GM12878 (cell line): ENCODE data around the gene CD48. TPM values are rescaled to one million over a fixed set of nuclear protein-coding genes. Genes with fewer than 3 reads are reported as not detected.

Source experiments
- ATAC-seq: fragments of 200-7000 bp; cut with Tn5 transposase; 3 replicates; pipeline ENCODE4 v1.9.1; 2020; ENCODE audit warnings: mild to moderate bottlenecking, moderate library complexity
- BruUV-seq: library from RNA; stranded (reverse); fragments of 400-500 nt; replicated peaks from 2 replicates; lab custom pipeline; 2021; lab: Mats Ljungman, UMichigan
- CTCF ChIA-PET: fragments of 300-600 bp; sonication (Branson Sonifier 250); formaldehyde crosslinking; extraction: SDS; loops from one replicate; lab custom pipeline; 2021; ENCODE audit warnings: inconsistent platforms; lab: Yijun Ruan, JAX
- POLR2A ChIA-PET: fragments of 350-600 bp; formaldehyde crosslinking; extraction: SDS; loops from one replicate; lab custom pipeline; 2021; ENCODE audit warnings: inconsistent platforms; lab: Charles Lee
- RAD21 ChIA-PET: fragments of 300-600 bp; sonication (Branson Sonifier 250); formaldehyde crosslinking; loops from one replicate; lab custom pipeline; 2023; ENCODE audit warnings: antibody characterized with exemption; ENCODE audit not compliant: unreplicated experiment; lab: Charles Lee
- SMC1A ChIA-PET: fragments of 300-600 bp; sonication (Branson Sonifier 250); formaldehyde crosslinking; loops from one replicate; lab custom pipeline; 2023; ENCODE audit not compliant: unreplicated experiment, uncharacterized antibody; lab: Charles Lee
- DNase-seq: peaks from one replicate; pipeline ENCODE4 v3.0.0-alpha.2; 2011; ENCODE audit warnings: low read depth, low spot score
- FAIRE-seq: peaks from 3 replicates; lab custom pipeline; 2011; peaks lifted over from hg19 to GRCh38; lab: Jason Lieb, UNC
- H2AFZ ChIP-seq: 2 replicates; pipeline ENCODE4 v1.6.0; 2011; ENCODE audit warnings: low read depth, low read length, control low read depth; ENCODE audit not compliant: control insufficient read depth
- H3K27ac ChIP-seq: 2 replicates; pipeline ENCODE4 v1.5.1; 2011; ENCODE audit warnings: control low read depth; ENCODE audit not compliant: control insufficient read depth, insufficient read depth
- H3K27me3 ChIP-seq, 2 experiments: replicated peaks in 1 of 2; 2 replicates each; pipeline versions ENCODE4 v1.6.0 to v1.6.1; 2011; ENCODE audit warnings: low read length in 1 of 2; ENCODE audit not compliant: control insufficient read depth in 2 of 2, insufficient read depth in 2 of 2
- H3K36me3 ChIP-seq, 2 experiments: 2 replicates each; pipeline ENCODE4 v1.5.1; 2011; ENCODE audit warnings: low read length in 1 of 2; ENCODE audit not compliant: control insufficient read depth in 2 of 2, insufficient read depth in 2 of 2
- H3K4me1 ChIP-seq: 2 replicates; pipeline ENCODE4 v1.6.1; 2011; ENCODE audit warnings: mild to moderate bottlenecking, low read length, moderate library complexity, mixed read lengths; ENCODE audit not compliant: control insufficient read depth, insufficient read depth
- H3K4me2 ChIP-seq: 2 replicates; pipeline ENCODE4 v1.6.0; 2011; ENCODE audit warnings: control low read depth; ENCODE audit not compliant: control insufficient read depth, insufficient read depth
- H3K4me3 ChIP-seq: fragments of 200-600 bp; sonication (generic); 2 replicates; pipeline ENCODE4 v1.5.1; 2016
- H3K79me2 ChIP-seq: 2 replicates; pipeline ENCODE4 v1.6.0; 2011; ENCODE audit warnings: low read length; ENCODE audit not compliant: control insufficient read depth, insufficient read depth
- H3K9ac ChIP-seq: 2 replicates; pipeline ENCODE4 v1.8.0; 2011; ENCODE audit warnings: low read length, control low read depth, mixed read lengths; ENCODE audit not compliant: control insufficient read depth, insufficient read depth
- H3K9me3 ChIP-seq: replicated peaks from 3 replicates; pipeline ENCODE4 v1.5.1; 2011; ENCODE audit warnings: mild to moderate bottlenecking, low read length; ENCODE audit not compliant: control insufficient read depth, insufficient read depth
- H4K20me1 ChIP-seq: 2 replicates; pipeline ENCODE4 v1.6.0; 2011; ENCODE audit not compliant: control insufficient read depth, insufficient read depth
- ASH2L ChIP-seq: fragments of 300-600, 200-600 bp; sonication (generic); IDR thresholded peaks from 2 replicates; pipeline ENCODE4 v1.6.1; 2017; ENCODE audit warnings: low read depth, mild to moderate bottlenecking, borderline replicate concordance
- BCL3 ChIP-seq: IDR thresholded peaks from 2 replicates; pipeline ENCODE4 v1.6.1; 2011; ENCODE audit warnings: borderline replicate concordance, low read depth, mild to moderate bottlenecking, moderate library complexity, low read length; ENCODE audit not compliant: insufficient read depth, poor library complexity, severe bottlenecking
- ETV6 ChIP-seq, 2 experiments: fragments of 450-650 bp in 1 of 2; IDR thresholded peaks in 1 of 2; conservative IDR thresholded peaks in 1 of 2; 2 replicates each; pipeline ENCODE4 v1.6.1; 2014; ENCODE audit warnings: antibody characterized with exemption in 1 of 2, borderline replicate concordance in 1 of 2, low read depth in 1 of 2, mild to moderate bottlenecking in 1 of 2, moderate library complexity in 1 of 2
- EZH2 ChIP-seq: IDR thresholded peaks from 2 replicates; pipeline ENCODE4 v1.6.1; 2012; ENCODE audit warnings: low read depth, mild to moderate bottlenecking, control low read depth, inconsistent platforms, low read length, borderline replicate concordance; ENCODE audit not compliant: control insufficient read depth
- IKZF1 ChIP-seq: fragments of 450-650 bp; conservative IDR thresholded peaks from 2 replicates; pipeline ENCODE4 v1.6.1; 2017; ENCODE audit warnings: antibody characterized with exemption, mild to moderate bottlenecking
- NFXL1 ChIP-seq: fragments of 450-650 bp; IDR thresholded peaks from 2 replicates; pipeline ENCODE4 v1.6.1; 2017; ENCODE audit warnings: antibody characterized with exemption, mild to moderate bottlenecking, borderline replicate concordance
- NR2C1 ChIP-seq: fragments of 450-650 bp; IDR thresholded peaks from 2 replicates; pipeline ENCODE4 v1.6.1; 2017; ENCODE audit warnings: antibody characterized with exemption, mild to moderate bottlenecking, moderate library complexity
- POLR2A ChIP-seq: IDR thresholded peaks from 2 replicates; pipeline ENCODE4 v1.6.1; 2011; ENCODE audit warnings: low read depth, mild to moderate bottlenecking, low read length
- POLR2AphosphoS2 ChIP-seq: IDR thresholded peaks from 2 replicates; pipeline ENCODE4 v1.6.1; 2011; ENCODE audit warnings: low read depth, mild to moderate bottlenecking, low read length, improper control_type of control experiment, moderate library complexity
- POLR2AphosphoS5 ChIP-seq: IDR thresholded peaks from 2 replicates; pipeline ENCODE4 v1.6.1; 2011; ENCODE audit warnings: mild to moderate bottlenecking, low read length, inconsistent platforms
- in situ Hi-C: fragments of 300-500 bp; cut with MboI; formaldehyde crosslinking; loops from 9 replicates; pipeline ENCODE4 v1.14.3; 2018; ENCODE audit warnings: mixed read lengths
- intact Hi-C: fragments of 100-400 bp; cut with micrococcal nuclease; formaldehyde crosslinking; loops from one replicate; pipeline ENCODE4 v1.14.2; 2022; ENCODE audit not compliant: unreplicated experiment
- polyA plus RNA-seq, 11 experiments: library from polyadenylated mRNA; depleted of rRNA in 4 of 11; unstranded in 6 of 11; stranded (reverse) in 5 of 11; fragments of >200 nt; fragmentation: Nextera tagmentation in 4 of 11; fragmentation: Illumina TruSeq in 1 of 11; extraction: Ambion mirVana in 4 of 11; extraction: Trizol in 1 of 11; gene quantifications; 1 replicate in 1 of 11; 2 replicates in 10 of 11; pipeline versions ENCODE4 v1.2.1 to v1.2.3, GENCODE V29; 2011 to 2016; ENCODE audit warnings: inconsistent platforms in 2 of 11, missing spikeins in 2 of 11, low read depth in 1 of 11
- total RNA-seq, 4 experiments: library from RNA; depleted of rRNA in 3 of 4; stranded (reverse); fragments of >200 nt in 3 of 4; fragmentation: Illumina TruSeq in 1 of 4; extraction: Trizol in 1 of 4; gene quantifications; 2 replicates each; pipeline versions ENCODE4 v1.2.1 to v1.2.3, GENCODE V29; 2013 to 2021
- TF ChIP-seq, protein P1 (sequence below): fragments of 150-350 bp; IDR thresholded peaks from 2 replicates; pipeline ENCODE4 v1.6.1; 2014; ENCODE audit warnings: mild to moderate bottlenecking, low read depth, low read length
- TF ChIP-seq, protein P2 (sequence below): fragments of 450-650 bp; IDR thresholded peaks from 2 replicates; pipeline ENCODE4 v1.6.1; 2017; ENCODE audit warnings: mild to moderate bottlenecking, moderate library complexity

CD48 gene
- total and polyA plus RNA-seq, 10 of the 15 experiments (the other 5 are each of a cell fraction or from before 2014, with no cell fraction given), result 302 to 1,315 (median 430) TPM

DNA sequence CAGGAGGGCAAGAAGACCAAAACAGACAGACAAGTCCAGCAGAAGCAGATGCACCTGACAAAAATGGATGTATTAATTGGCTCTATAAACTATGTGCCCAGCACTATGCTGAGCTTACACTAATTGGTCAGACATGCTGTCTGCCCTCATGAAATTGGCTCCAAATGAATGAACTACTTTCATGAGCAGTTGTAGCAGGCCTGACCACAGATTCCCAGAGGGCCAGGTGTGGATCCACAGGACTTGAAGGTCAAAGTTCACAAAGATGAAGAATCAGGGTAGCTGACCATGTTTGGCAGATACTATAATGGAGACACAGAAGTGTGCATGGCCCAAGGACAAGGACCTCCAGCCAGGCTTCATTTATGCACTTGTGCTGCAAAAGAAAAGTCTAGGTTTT is 42.0 kb upstream of the CD48 start:
- ATAC-seq (no peak), FAIRE-seq (no peak), DNase-seq (no peak)
- no peaks in the 10 kb centered on the region for H3K27me3 ChIP-seq
- no TSS peak for BruUV-seq
- in situ Hi-C loops (no loop called here), intact Hi-C loops (no loop called here)
- H3K9ac ChIP-seq, result no peak overlapping the region
- no peak overlapping the region for H2AFZ ChIP-seq
- H3K9me3 ChIP-seq, result no peaks in the 10 kb centered on the region; the same call in 2 of the 3 replicates
- H3K36me3 ChIP-seq, result peaks cover 18 to 36% of the 10 kb centered on the region in 2 experiments
- peaks cover 39% of the 10 kb centered on the region for H3K4me1 ChIP-seq
- H3K4me2 ChIP-seq, result no peak overlapping the region
- ChIA-PET CTCF (interaction anchor here (1.4 to 2.4 kb wide), 3 partner anchors 8 to 94 kb away, joined by 3 to 9 read pairs (median 3); no protein-coding TSS in a partner anchor), RAD21 (interaction anchor here (2.3 to 6.4 kb wide), 2 partner anchors 12 to 14 kb away, joined by 8 to 68 read pairs; partner anchors contain the start of gene SLAMF7), SMC1A (interaction anchor here (0.8 to 9.8 kb wide), 5 partner anchors 9 to 244 kb away, joined by 3 to 109 read pairs (median 6); partner anchors contain the start of gene SLAMF7), POLR2A (interaction anchor here (1.2 to 3.3 kb wide), 2 partner anchors 14 to 25 kb away, joined by 3 to 16 read pairs; no protein-coding TSS in a partner anchor)
- no peak overlapping the region for H3K27ac ChIP-seq
- H3K79me2 ChIP-seq, result peaks cover 11% of the 10 kb centered on the region
- H3K4me3 ChIP-seq, result no peak overlapping the region
- H4K20me1 ChIP-seq, result no peaks in the 10 kb centered on the region
- TF ChIP-seq BCL3 (peak; percentile 10), ASH2L (no peak), NFXL1 (no peak), POLR2A (peak; percentile 44; the same call in 1 of the 2 replicates), NR2C1 (peak; percentile 55), POLR2AphosphoS2 (peak; percentile 86; the same call in 1 of the 2 replicates), POLR2AphosphoS5 (peak; percentile 40; the same call in 1 of the 2 replicates), IKZF1 (0 out of 2 replicates have a peak, but pooled peaks have one; percentile 16), ETV6 (conservative IDR thresholded peaks at IDR 0.05 in 1 of 2, IDR thresholded peaks at IDR 0.05 in 1 of 2; ENCODE audit: borderline replicate concordance in 1 of 2, low read depth in 1 of 2) (no peak), EZH2 (no peak)
- TF ChIP-seq, protein P1, sequence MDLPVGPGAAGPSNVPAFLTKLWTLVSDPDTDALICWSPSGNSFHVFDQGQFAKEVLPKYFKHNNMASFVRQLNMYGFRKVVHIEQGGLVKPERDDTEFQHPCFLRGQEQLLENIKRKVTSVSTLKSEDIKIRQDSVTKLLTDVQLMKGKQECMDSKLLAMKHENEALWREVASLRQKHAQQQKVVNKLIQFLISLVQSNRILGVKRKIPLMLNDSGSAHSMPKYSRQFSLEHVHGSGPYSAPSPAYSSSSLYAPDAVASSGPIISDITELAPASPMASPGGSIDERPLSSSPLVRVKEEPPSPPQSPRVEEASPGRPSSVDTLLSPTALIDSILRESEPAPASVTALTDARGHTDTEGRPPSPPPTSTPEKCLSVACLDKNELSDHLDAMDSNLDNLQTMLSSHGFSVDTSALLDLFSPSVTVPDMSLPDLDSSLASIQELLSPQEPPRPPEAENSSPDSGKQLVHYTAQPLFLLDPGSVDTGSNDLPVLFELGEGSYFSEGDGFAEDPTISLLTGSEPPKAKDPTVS, result no peak
- TF ChIP-seq, protein P2, sequence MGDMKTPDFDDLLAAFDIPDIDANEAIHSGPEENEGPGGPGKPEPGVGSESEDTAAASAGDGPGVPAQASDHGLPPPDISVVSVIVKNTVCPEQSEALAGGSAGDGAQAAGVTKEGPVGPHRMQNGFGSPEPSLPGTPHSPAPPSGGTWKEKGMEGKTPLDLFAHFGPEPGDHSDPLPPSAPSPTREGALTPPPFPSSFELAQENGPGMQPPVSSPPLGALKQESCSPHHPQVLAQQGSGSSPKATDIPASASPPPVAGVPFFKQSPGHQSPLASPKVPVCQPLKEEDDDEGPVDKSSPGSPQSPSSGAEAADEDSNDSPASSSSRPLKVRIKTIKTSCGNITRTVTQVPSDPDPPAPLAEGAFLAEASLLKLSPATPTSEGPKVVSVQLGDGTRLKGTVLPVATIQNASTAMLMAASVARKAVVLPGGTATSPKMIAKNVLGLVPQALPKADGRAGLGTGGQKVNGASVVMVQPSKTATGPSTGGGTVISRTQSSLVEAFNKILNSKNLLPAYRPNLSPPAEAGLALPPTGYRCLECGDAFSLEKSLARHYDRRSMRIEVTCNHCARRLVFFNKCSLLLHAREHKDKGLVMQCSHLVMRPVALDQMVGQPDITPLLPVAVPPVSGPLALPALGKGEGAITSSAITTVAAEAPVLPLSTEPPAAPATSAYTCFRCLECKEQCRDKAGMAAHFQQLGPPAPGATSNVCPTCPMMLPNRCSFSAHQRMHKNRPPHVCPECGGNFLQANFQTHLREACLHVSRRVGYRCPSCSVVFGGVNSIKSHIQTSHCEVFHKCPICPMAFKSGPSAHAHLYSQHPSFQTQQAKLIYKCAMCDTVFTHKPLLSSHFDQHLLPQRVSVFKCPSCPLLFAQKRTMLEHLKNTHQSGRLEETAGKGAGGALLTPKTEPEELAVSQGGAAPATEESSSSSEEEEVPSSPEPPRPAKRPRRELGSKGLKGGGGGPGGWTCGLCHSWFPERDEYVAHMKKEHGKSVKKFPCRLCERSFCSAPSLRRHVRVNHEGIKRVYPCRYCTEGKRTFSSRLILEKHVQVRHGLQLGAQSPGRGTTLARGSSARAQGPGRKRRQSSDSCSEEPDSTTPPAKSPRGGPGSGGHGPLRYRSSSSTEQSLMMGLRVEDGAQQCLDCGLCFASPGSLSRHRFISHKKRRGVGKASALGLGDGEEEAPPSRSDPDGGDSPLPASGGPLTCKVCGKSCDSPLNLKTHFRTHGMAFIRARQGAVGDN, result peak; percentile 36; the same call in 1 of the 2 replicates
- TF ChIP-seq, all 136 proteins: peak for 7
